ENCODE measurements around the gene CHRM1. TPM values are rescaled to one million over a fixed set of nuclear protein-coding genes. Genes with fewer than 3 reads are reported as not detected.

Gene CHRM1
- total RNA-seq, 1 experiment from 2014 or later, result not detected

GRCh38 chr11:62928011-62928410 lies 6.8 kb upstream of the CHRM1 start:
- DNase-seq, result peak; percentile 33
- no peak overlapping the region for H2BK20ac ChIP-seq (ENCODE audit: low read depth, low read length, poor library complexity, severe bottlenecking)
- H3K27ac ChIP-seq (ENCODE audit: insufficient read length, low read depth, low read length), result no peak overlapping the region
- no peak overlapping the region for H3K18ac ChIP-seq (ENCODE audit: insufficient read length, low read depth, low read length)
- no peak overlapping the region for H3T11ph ChIP-seq (ENCODE audit: low read length)
- H3K27me3 ChIP-seq (ENCODE audit: insufficient read depth, low read length), result peaks cover 17% of the 10 kb centered on the region; the same call in 1 of the 2 replicates
- Mint-ChIP-seq H3K27ac (no peak overlapping the region), H3K9me3 (no peaks in the 10 kb centered on the region), H3K4me3 (peak overlapping the region in 1 of 2 experiments; percentile 64; a peak in 2 of 5 replicates), H3K36me3 (ENCODE audit: insufficient read depth in 1 of 3, low read depth in 3 of 3) (no peaks in the 10 kb centered on the region; a peak in 1 of 7 replicates), H3K4me1 (peaks cover 34 to 48% of the 10 kb centered on the region in 2 experiments), H3K27me3 (ENCODE audit: low read depth) (peaks cover 77% of the 10 kb centered on the region)
- peaks cover 16% of the 10 kb centered on the region for H3K23me2 ChIP-seq (ENCODE audit: insufficient read length, low read depth, low read length, poor library complexity, severe bottlenecking)
- H4K20me1 ChIP-seq (ENCODE audit: control insufficient read depth, insufficient read depth, insufficient read length), result no peaks in the 10 kb centered on the region
- no peaks in the 10 kb centered on the region for H3K79me2 ChIP-seq (ENCODE audit: insufficient read depth, low read length)
- no peaks in the 10 kb centered on the region for H3K9me3 ChIP-seq (ENCODE audit: control insufficient read depth, low read depth, low read length)
- TF ChIP-seq, protein P1, sequence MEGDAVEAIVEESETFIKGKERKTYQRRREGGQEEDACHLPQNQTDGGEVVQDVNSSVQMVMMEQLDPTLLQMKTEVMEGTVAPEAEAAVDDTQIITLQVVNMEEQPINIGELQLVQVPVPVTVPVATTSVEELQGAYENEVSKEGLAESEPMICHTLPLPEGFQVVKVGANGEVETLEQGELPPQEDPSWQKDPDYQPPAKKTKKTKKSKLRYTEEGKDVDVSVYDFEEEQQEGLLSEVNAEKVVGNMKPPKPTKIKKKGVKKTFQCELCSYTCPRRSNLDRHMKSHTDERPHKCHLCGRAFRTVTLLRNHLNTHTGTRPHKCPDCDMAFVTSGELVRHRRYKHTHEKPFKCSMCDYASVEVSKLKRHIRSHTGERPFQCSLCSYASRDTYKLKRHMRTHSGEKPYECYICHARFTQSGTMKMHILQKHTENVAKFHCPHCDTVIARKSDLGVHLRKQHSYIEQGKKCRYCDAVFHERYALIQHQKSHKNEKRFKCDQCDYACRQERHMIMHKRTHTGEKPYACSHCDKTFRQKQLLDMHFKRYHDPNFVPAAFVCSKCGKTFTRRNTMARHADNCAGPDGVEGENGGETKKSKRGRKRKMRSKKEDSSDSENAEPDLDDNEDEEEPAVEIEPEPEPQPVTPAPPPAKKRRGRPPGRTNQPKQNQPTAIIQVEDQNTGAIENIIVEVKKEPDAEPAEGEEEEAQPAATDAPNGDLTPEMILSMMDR (conservative IDR thresholded peaks at IDR 0.05), result no peak
- no peaks in the 10 kb centered on the region for H3K79me1 ChIP-seq (ENCODE audit: insufficient read depth, low read depth, low read length, poor library complexity, severe bottlenecking)
- no peak overlapping the region for H2BK5ac ChIP-seq (ENCODE audit: insufficient read length, low read length)
- WGBS (ENCODE audit: extremely low coverage, insufficient read length, low lambda C conversion rate), result no CpG with 5 or more reads among the region's 13 CpGs
- no peak overlapping the region for H4K91ac ChIP-seq (ENCODE audit: insufficient read length, low read depth, low read length)
- H3K4me2 ChIP-seq (ENCODE audit: insufficient read depth, insufficient read length, low read length), result no peak overlapping the region
- no peak overlapping the region for H2BK120ac ChIP-seq (ENCODE audit: low read depth, low read length, poor library complexity, severe bottlenecking)
- no peak overlapping the region for H4K8ac ChIP-seq (replicated peaks; ENCODE audit: insufficient read length, low read depth, low read length)
- H2BK12ac ChIP-seq (ENCODE audit: insufficient read length, low read depth, low read length), result no peak overlapping the region
- no peaks in the 10 kb centered on the region; the same call in 1 of the 2 replicates for H3K4me1 ChIP-seq (ENCODE audit: insufficient read depth, low read length)
- no peak overlapping the region for H2AFZ ChIP-seq (ENCODE audit: low read length)
- H3K14ac ChIP-seq (ENCODE audit: insufficient read depth, low read length), result no peak overlapping the region
- no peak overlapping the region for H2AK5ac ChIP-seq (ENCODE audit: insufficient read length, low read length)
- no peak overlapping the region for H2BK15ac ChIP-seq (ENCODE audit: low read depth, low read length)
- H3K4ac ChIP-seq (ENCODE audit: low read depth, low read length), result no peak overlapping the region
- H3K9ac ChIP-seq (ENCODE audit: extremely low read depth, insufficient read length, low read length), result no peak overlapping the region
- H3K56ac ChIP-seq (ENCODE audit: insufficient read length, low read depth, low read length), result no peak overlapping the region
- H3K23ac ChIP-seq (ENCODE audit: insufficient read length, low read depth, low read length), result no peak overlapping the region
- no peak overlapping the region for H4K5ac ChIP-seq (ENCODE audit: insufficient read length, low read depth, low read length)
